HEK293 (cell line): ENCODE measurements around the gene PHKA1.

ENCODE experiments used
- CTCF ChIA-PET: fragments of 350-600 bp; formaldehyde crosslinking; extraction: SDS; loops from one replicate; lab custom pipeline; 2021; ENCODE audit warnings: antibody characterized with exemption; lab: Yijun Ruan, JAX
- POLR2A ChIA-PET: fragments of 300-600 bp; formaldehyde crosslinking; extraction: SDS; loops from one replicate; lab custom pipeline; 2020; ENCODE audit warnings: antibody characterized with exemption, inconsistent platforms; lab: Yijun Ruan, JAX
- H3K27ac ChIP-seq: fragments of 200-500 bp; sonication (Bioruptor generic); 2 replicates; pipeline ENCODE4 v1.5.1; 2014; ENCODE audit warnings: low read depth, low read length, control low read depth, inconsistent platforms; ENCODE audit errors: extremely low read depth
- H3K36me3 ChIP-seq, 2 experiments: fragments of 200-500 bp in 1 of 2; sonication (Bioruptor generic) in 1 of 2; 1 replicate in 1 of 2; 2 replicates in 1 of 2; pipeline ENCODE4 v1.5.1; 2014 to 2017; ENCODE audit warnings: inconsistent platforms in 2 of 2, low read length in 2 of 2; ENCODE audit not compliant: control insufficient read depth in 2 of 2, insufficient read depth in 1 of 2
- H3K4me1 ChIP-seq: fragments of 200-500 bp; sonication (Bioruptor generic); 2 replicates; pipeline ENCODE4 v1.5.1; 2014; ENCODE audit warnings: mild to moderate bottlenecking, low read length, inconsistent platforms; ENCODE audit not compliant: control insufficient read depth, insufficient read depth
- H3K4me3 ChIP-seq: 2 replicates; pipeline ENCODE4 v1.5.1; 2011; ENCODE audit warnings: low read depth, mild to moderate bottlenecking, control low read depth, low read length, moderate library complexity
- H3K9me3 ChIP-seq: fragments of 200-500 bp; sonication (Bioruptor generic); 2 replicates; pipeline ENCODE4 v1.5.1; 2014; ENCODE audit warnings: low read depth, low read length, inconsistent platforms; ENCODE audit not compliant: control insufficient read depth, insufficient read depth
- EGR2 ChIP-seq: fragments of 450-650 bp; formaldehyde crosslinking; IDR thresholded peaks from 2 replicates; pipeline ENCODE4 v1.5.1; 2016; ENCODE audit warnings: low read depth, missing biosample characterization, missing genetic modification characterization
- GLIS2 ChIP-seq: fragments of 450-650 bp; formaldehyde crosslinking; IDR thresholded peaks from 2 replicates; pipeline ENCODE4 v1.5.1; 2016; ENCODE audit warnings: missing biosample characterization, missing genetic modification characterization
- IKZF3 ChIP-seq: fragments of 450-650 bp; IDR thresholded peaks from 2 replicates; pipeline ENCODE4 v1.5.0; 2018; ENCODE audit warnings: missing biosample characterization, mild to moderate bottlenecking, missing genetic modification characterization, moderate library complexity
- KLF10 ChIP-seq: fragments of 450-650 bp; IDR thresholded peaks from 2 replicates; pipeline ENCODE4 v1.5.1; 2018; ENCODE audit warnings: missing biosample characterization, mild to moderate bottlenecking, missing genetic modification characterization
- KLF8 ChIP-seq: fragments of 450-650 bp; formaldehyde crosslinking; IDR thresholded peaks from 2 replicates; pipeline ENCODE4 v1.5.1; 2016; ENCODE audit warnings: missing biosample characterization, missing genetic modification characterization
- KLF9 ChIP-seq: fragments of 450-650 bp; formaldehyde crosslinking; IDR thresholded peaks from 2 replicates; pipeline ENCODE4 v1.5.1; 2016; ENCODE audit warnings: missing biosample characterization, missing genetic modification characterization, low read depth
- SP3 ChIP-seq: fragments of 450-650 bp; formaldehyde crosslinking; IDR thresholded peaks from 2 replicates; pipeline ENCODE4 v1.5.1; 2016; ENCODE audit warnings: missing biosample characterization, missing genetic modification characterization
- SP7 ChIP-seq: fragments of 450-650 bp; formaldehyde crosslinking; IDR thresholded peaks from 2 replicates; pipeline ENCODE4 v1.5.1; 2016; ENCODE audit warnings: missing biosample characterization, missing genetic modification characterization
- ZBTB17 ChIP-seq: fragments of 450-650 bp; formaldehyde crosslinking; IDR thresholded peaks from 2 replicates; pipeline ENCODE4 v1.5.1; 2016; ENCODE audit warnings: missing biosample characterization, missing genetic modification characterization
- ZBTB20 ChIP-seq: fragments of 450-650 bp; formaldehyde crosslinking; IDR thresholded peaks from 2 replicates; pipeline ENCODE4 v1.5.1; 2016; ENCODE audit warnings: missing biosample characterization, missing genetic modification characterization
- ZBTB48 ChIP-seq: fragments of 450-650 bp; formaldehyde crosslinking; IDR thresholded peaks from 2 replicates; pipeline ENCODE4 v1.5.1; 2016; ENCODE audit warnings: missing biosample characterization, missing genetic modification characterization
- ZBTB8A ChIP-seq: fragments of 450-650 bp; formaldehyde crosslinking; IDR thresholded peaks from 2 replicates; pipeline ENCODE4 v1.5.1; 2016; ENCODE audit warnings: missing biosample characterization, missing genetic modification characterization
- ZEB2 ChIP-seq: fragments of 450-650 bp; formaldehyde crosslinking; IDR thresholded peaks from 2 replicates; pipeline ENCODE4 v1.5.1; 2016; ENCODE audit warnings: missing biosample characterization, missing genetic modification characterization
- ZNF16 ChIP-seq: fragments of 450-650 bp; formaldehyde crosslinking; IDR thresholded peaks from 2 replicates; pipeline ENCODE4 v1.5.1; 2016; ENCODE audit warnings: low read depth, missing biosample characterization, missing genetic modification characterization
- ZNF175 ChIP-seq: fragments of 450-650 bp; formaldehyde crosslinking; IDR thresholded peaks from 2 replicates; pipeline ENCODE4 v1.5.1; 2016; ENCODE audit warnings: missing biosample characterization, missing genetic modification characterization
- ZNF292 ChIP-seq: fragments of 450-650 bp; formaldehyde crosslinking; IDR thresholded peaks from 2 replicates; pipeline ENCODE4 v1.5.1; 2016; ENCODE audit warnings: low read depth, missing biosample characterization, missing genetic modification characterization, borderline replicate concordance
- ZNF341 ChIP-seq: fragments of 450-650 bp; formaldehyde crosslinking; IDR thresholded peaks from 2 replicates; pipeline ENCODE4; 2016; ENCODE audit warnings: low read depth, missing biosample characterization, missing genetic modification characterization
- ZNF423 ChIP-seq: fragments of 450-650 bp; formaldehyde crosslinking; IDR thresholded peaks from 2 replicates; pipeline ENCODE4 v1.5.1; 2016; ENCODE audit warnings: missing biosample characterization, missing genetic modification characterization
- ZNF544 ChIP-seq: fragments of 450-650 bp; formaldehyde crosslinking; IDR thresholded peaks from 2 replicates; pipeline ENCODE4 v1.5.0; 2017; ENCODE audit warnings: missing biosample characterization, missing genetic modification characterization
- ZXDB ChIP-seq: fragments of 450-650 bp; formaldehyde crosslinking; IDR thresholded peaks from 2 replicates; pipeline ENCODE4 v1.5.1; 2016; ENCODE audit warnings: missing biosample characterization, missing genetic modification characterization
- TF ChIP-seq, protein P1 (sequence below): fragments of 450-650 bp; formaldehyde crosslinking; IDR thresholded peaks from 2 replicates; pipeline ENCODE4 v1.5.1; 2017; ENCODE audit warnings: missing biosample characterization, missing genetic modification characterization
- TF ChIP-seq, protein P2 (sequence below): fragments of 450-650 bp; formaldehyde crosslinking; conservative IDR thresholded peaks from 2 replicates; pipeline ENCODE4 v1.5.1; 2016; ENCODE audit warnings: low read depth, missing biosample characterization, missing genetic modification characterization
- TF ChIP-seq, protein P3 (sequence below): fragments of 450-650 bp; formaldehyde crosslinking; IDR thresholded peaks from 2 replicates; pipeline ENCODE4 v1.5.1; 2016; ENCODE audit warnings: missing biosample characterization, missing genetic modification characterization
- TF ChIP-seq, protein P4 (sequence below): fragments of 450-650 bp; formaldehyde crosslinking; IDR thresholded peaks from 2 replicates; pipeline ENCODE4 v1.5.1; 2016; ENCODE audit warnings: missing biosample characterization, missing genetic modification characterization
- TF ChIP-seq, protein P5 (sequence below): fragments of 450-650 bp; formaldehyde crosslinking; IDR thresholded peaks from 2 replicates; pipeline ENCODE4 v1.5.1; 2017; ENCODE audit warnings: missing biosample characterization, missing genetic modification characterization

PHKA1 gene

DNA sequence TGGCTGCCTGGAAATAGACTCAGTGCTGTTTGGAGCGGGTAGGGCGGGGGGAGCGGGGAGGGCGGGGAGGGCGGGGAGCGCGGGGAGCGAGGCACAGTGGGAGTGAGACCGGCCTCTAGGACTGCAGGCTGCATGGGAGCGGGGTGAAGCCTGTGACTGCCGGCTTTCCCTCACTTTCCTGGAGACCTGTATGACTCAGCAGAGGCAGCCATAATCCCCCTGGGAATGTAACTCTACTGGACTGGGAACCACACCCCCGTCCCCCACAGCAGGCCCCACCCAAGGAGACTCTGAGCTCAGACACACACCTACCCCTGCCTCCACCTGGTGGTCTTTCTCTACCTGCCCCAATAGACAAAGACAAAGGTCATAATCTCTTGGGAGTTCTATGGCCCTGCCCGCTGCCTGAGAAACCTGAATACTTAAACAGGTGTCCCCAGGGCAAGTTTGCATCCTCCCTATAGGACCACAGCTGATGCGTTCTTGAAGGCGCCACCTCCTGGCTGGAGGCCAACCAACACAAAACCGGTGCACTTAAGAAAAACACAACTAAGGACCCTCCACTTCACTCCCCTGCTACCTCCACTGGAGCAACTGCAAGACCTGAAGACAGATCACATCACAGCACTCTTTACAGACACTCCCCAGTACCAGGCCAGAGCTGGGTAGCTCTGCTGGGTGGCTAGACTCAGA is 159.5 kb downstream of the PHKA1 start:
- ChIA-PET CTCF (interaction anchor here (0.6 to 2.3 kb wide), 9 partner anchors 10 to 1679 kb away, joined by 3 to 9 read pairs (median 3); no protein-coding TSS in a partner anchor), POLR2A (interaction anchor here (0.6 to 1.0 kb wide), 2 partner anchors 27 to 158 kb away, joined by 3 read pairs; no protein-coding TSS in a partner anchor)
- H3K9me3 ChIP-seq, result no peaks in the 10 kb centered on the region
- peak overlapping the region; percentile 30; the same call in 1 of the 2 replicates for H3K27ac ChIP-seq
- H3K4me3 ChIP-seq, result no peak overlapping the region
- peaks cover 3% of the 10 kb centered on the region in 2 experiments; a peak in 2 of 3 replicates for H3K36me3 ChIP-seq
- peaks cover 7% of the 10 kb centered on the region; the same call in 1 of the 2 replicates for H3K4me1 ChIP-seq
- peak; percentile 80 for TF ChIP-seq ZNF341 (tag by site-specific recombination)
- TF ChIP-seq ZBTB17 (tag by site-specific recombination), result peak; percentile 57; the same call in 1 of the 2 replicates
- TF ChIP-seq ZNF16 (tag by site-specific recombination), result 0 out of 2 replicates have a peak, but pooled peaks have one; percentile 12
- TF ChIP-seq, protein P1, sequence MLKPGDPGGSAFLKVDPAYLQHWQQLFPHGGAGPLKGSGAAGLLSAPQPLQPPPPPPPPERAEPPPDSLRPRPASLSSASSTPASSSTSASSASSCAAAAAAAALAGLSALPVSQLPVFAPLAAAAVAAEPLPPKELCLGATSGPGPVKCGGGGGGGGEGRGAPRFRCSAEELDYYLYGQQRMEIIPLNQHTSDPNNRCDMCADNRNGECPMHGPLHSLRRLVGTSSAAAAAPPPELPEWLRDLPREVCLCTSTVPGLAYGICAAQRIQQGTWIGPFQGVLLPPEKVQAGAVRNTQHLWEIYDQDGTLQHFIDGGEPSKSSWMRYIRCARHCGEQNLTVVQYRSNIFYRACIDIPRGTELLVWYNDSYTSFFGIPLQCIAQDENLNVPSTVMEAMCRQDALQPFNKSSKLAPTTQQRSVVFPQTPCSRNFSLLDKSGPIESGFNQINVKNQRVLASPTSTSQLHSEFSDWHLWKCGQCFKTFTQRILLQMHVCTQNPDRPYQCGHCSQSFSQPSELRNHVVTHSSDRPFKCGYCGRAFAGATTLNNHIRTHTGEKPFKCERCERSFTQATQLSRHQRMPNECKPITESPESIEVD, result no peak
- TF ChIP-seq ZNF544, result no peak
- TF ChIP-seq ZBTB48 (tag by site-specific recombination), result peak; percentile 90
- TF ChIP-seq ZNF423 (tag by site-specific recombination), result peak; percentile 76
- peak; percentile 88 for TF ChIP-seq GLIS2 (tag by site-specific recombination)
- TF ChIP-seq, protein P2, sequence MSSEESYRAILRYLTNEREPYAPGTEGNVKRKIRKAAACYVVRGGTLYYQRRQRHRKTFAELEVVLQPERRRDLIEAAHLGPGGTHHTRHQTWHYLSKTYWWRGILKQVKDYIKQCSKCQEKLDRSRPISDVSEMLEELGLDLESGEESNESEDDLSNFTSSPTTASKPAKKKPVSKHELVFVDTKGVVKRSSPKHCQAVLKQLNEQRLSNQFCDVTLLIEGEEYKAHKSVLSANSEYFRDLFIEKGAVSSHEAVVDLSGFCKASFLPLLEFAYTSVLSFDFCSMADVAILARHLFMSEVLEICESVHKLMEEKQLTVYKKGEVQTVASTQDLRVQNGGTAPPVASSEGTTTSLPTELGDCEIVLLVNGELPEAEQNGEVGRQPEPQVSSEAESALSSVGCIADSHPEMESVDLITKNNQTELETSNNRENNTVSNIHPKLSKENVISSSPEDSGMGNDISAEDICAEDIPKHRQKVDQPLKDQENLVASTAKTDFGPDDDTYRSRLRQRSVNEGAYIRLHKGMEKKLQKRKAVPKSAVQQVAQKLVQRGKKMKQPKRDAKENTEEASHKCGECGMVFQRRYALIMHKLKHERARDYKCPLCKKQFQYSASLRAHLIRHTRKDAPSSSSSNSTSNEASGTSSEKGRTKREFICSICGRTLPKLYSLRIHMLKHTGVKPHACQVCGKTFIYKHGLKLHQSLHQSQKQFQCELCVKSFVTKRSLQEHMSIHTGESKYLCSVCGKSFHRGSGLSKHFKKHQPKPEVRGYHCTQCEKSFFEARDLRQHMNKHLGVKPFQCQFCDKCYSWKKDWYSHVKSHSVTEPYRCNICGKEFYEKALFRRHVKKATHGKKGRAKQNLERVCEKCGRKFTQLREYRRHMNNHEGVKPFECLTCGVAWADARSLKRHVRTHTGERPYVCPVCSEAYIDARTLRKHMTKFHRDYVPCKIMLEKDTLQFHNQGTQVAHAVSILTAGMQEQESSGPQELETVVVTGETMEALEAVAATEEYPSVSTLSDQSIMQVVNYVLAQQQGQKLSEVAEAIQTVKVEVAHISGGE, result 0 out of 2 replicates have a peak, but pooled peaks have one; percentile 12
- TF ChIP-seq KLF9 (tag by site-specific recombination), result peak; percentile 88
- TF ChIP-seq ZNF175 (tag by site-specific recombination), result no peak
- 0 out of 2 replicates have a peak, but pooled peaks have one; percentile 44 for TF ChIP-seq IKZF3 (tag by site-specific recombination)
- TF ChIP-seq EGR2, result 0 out of 2 replicates have a peak, but pooled peaks have one; percentile 8
- peak; percentile 57; the same call in 1 of the 2 replicates for TF ChIP-seq SP7 (tag by site-specific recombination)
- TF ChIP-seq ZNF292, result no peak
- TF ChIP-seq, protein P3, sequence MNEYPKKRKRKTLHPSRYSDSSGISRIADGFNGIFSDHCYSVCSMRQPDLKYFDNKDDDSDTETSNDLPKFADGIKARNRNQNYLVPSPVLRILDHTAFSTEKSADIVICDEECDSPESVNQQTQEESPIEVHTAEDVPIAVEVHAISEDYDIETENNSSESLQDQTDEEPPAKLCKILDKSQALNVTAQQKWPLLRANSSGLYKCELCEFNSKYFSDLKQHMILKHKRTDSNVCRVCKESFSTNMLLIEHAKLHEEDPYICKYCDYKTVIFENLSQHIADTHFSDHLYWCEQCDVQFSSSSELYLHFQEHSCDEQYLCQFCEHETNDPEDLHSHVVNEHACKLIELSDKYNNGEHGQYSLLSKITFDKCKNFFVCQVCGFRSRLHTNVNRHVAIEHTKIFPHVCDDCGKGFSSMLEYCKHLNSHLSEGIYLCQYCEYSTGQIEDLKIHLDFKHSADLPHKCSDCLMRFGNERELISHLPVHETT (tag by site-specific recombination), result 0 out of 2 replicates have a peak, but pooled peaks have one; percentile 54
- peak; percentile 46; the same call in 1 of the 2 replicates for TF ChIP-seq SP3
- TF ChIP-seq, protein P4, sequence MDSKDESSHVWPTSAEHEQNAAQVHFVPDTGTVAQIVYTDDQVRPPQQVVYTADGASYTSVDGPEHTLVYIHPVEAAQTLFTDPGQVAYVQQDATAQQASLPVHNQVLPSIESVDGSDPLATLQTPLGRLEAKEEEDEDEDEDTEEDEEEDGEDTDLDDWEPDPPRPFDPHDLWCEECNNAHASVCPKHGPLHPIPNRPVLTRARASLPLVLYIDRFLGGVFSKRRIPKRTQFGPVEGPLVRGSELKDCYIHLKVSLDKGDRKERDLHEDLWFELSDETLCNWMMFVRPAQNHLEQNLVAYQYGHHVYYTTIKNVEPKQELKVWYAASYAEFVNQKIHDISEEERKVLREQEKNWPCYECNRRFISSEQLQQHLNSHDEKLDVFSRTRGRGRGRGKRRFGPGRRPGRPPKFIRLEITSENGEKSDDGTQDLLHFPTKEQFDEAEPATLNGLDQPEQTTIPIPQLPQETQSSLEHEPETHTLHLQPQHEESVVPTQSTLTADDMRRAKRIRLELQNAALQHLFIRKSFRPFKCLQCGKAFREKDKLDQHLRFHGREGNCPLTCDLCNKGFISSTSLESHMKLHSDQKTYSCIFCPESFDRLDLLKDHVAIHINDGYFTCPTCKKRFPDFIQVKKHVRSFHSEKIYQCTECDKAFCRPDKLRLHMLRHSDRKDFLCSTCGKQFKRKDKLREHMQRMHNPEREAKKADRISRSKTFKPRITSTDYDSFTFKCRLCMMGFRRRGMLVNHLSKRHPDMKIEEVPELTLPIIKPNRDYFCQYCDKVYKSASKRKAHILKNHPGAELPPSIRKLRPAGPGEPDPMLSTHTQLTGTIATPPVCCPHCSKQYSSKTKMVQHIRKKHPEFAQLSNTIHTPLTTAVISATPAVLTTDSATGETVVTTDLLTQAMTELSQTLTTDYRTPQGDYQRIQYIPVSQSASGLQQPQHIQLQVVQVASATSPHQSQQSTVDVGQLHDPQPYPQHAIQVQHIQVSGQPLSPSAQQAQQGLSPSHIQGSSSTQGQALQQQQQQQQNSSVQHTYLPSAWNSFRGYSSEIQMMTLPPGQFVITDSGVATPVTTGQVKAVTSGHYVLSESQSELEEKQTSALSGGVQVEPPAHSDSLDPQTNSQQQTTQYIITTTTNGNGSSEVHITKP, result peak; percentile 54
- TF ChIP-seq, protein P5, sequence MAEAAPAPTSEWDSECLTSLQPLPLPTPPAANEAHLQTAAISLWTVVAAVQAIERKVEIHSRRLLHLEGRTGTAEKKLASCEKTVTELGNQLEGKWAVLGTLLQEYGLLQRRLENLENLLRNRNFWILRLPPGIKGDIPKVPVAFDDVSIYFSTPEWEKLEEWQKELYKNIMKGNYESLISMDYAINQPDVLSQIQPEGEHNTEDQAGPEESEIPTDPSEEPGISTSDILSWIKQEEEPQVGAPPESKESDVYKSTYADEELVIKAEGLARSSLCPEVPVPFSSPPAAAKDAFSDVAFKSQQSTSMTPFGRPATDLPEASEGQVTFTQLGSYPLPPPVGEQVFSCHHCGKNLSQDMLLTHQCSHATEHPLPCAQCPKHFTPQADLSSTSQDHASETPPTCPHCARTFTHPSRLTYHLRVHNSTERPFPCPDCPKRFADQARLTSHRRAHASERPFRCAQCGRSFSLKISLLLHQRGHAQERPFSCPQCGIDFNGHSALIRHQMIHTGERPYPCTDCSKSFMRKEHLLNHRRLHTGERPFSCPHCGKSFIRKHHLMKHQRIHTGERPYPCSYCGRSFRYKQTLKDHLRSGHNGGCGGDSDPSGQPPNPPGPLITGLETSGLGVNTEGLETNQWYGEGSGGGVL, result peak; percentile 66
- peak; percentile 45 for TF ChIP-seq ZBTB20 (tag by site-specific recombination)
- TF ChIP-seq KLF10 (tag by site-specific recombination), result peak; percentile 91
- peak; percentile 71; the same call in 1 of the 2 replicates for TF ChIP-seq ZEB2 (tag by site-specific recombination)
- peak; percentile 31; the same call in 1 of the 2 replicates for TF ChIP-seq KLF8 (tag by site-specific recombination)
- peak; percentile 47; the same call in 1 of the 2 replicates for TF ChIP-seq ZXDB (tag by site-specific recombination)
- peak; percentile 50; the same call in 1 of the 2 replicates for TF ChIP-seq ZBTB8A (tag by site-specific recombination)
